Measurements from ENCODE around the gene GMIP. TPM values are rescaled to one million over a fixed set of nuclear protein-coding genes. Genes with fewer than 3 reads are reported as not detected.

Gene GMIP
- total and polyA plus RNA-seq, 10 donors, result 26.7 to 141 (median 94.0) TPM

- Histone ChIP-seq H3K9me3 (no peaks in the 10 kb centered on the region), H3K27ac (no peak overlapping the region), H3K27me3 (replicated peaks in 1 of 7) (no peaks in the 10 kb centered on the region), H3K4me1 (peaks cover 5 to 24% (median 16%) of the 10 kb centered on the region in 6 donors), H3K4me3 (no peak overlapping the region), H3K36me3 (peaks cover 18 to 99% (median 86%) of the 10 kb centered on the region in 6 donors)
- 93 to 98% (median 95%) methylated on average over 27 to 33 of the region's 33 CpGs for WGBS, 5 donors
- no peak for TF ChIP-seq CTCF (IDR thresholded peaks at IDR 0.05 in 8 of 11, conservative IDR thresholded peaks at IDR 0.05 in 3 of 11)
- no peak for TF ChIP-seq POLR2A (IDR thresholded peaks at IDR 0.05)
- TF ChIP-seq POLR2AphosphoS5 (IDR thresholded peaks at IDR 0.05), result peak; percentile 16 to 65 (median 27)
- intact Hi-C loops (cut with DNase I; ENCODE audit: low total_unique reads), result no loop called here
- DNase-seq, result peak; percentile 73
These were observed 13.3 kb upstream of the GMIP start for GRCh38 chr19:19656451-19657396.

- TF ChIP-seq POLR2AphosphoS5 (IDR thresholded peaks at IDR 0.05), result peak in 1 of 3 donors; percentile 44
- no peak for TF ChIP-seq POLR2A (IDR thresholded peaks at IDR 0.05)
- WGBS, 5 donors, result 93 to 97% (median 96%) methylated on average over 15 to 27 of the region's 27 CpGs
- peak; percentile 58 for DNase-seq
- Histone ChIP-seq H3K36me3 (peaks cover 18 to 100% (median 96%) of the 10 kb centered on the region in 6 donors), H3K9me3 (no peaks in the 10 kb centered on the region), H3K4me3 (no peak overlapping the region), H3K4me1 (peaks cover 3 to 15% (median 7%) of the 10 kb centered on the region in 6 donors), H3K27ac (no peak overlapping the region), H3K27me3 (replicated peaks in 1 of 7) (no peaks in the 10 kb centered on the region)
- intact Hi-C loops (cut with DNase I; ENCODE audit: low total_unique reads), result no loop called here
These were observed 12.3 kb upstream of the GMIP start for GRCh38 chr19:19655641-19656343.

GRCh38 chr19:19655051-19655594, 11.7 kb upstream of the GMIP start:
- no peak for TF ChIP-seq POLR2A (IDR thresholded peaks at IDR 0.05)
- TF ChIP-seq CTCF (IDR thresholded peaks at IDR 0.05 in 8 of 11, conservative IDR thresholded peaks at IDR 0.05 in 3 of 11), result no peak
- intact Hi-C loops (cut with DNase I; ENCODE audit: low total_unique reads), result no loop called here
- H3K4me1 ChIP-seq, result peaks cover 0 to 8% (median 3%) of the 10 kb centered on the region in 6 donors
- H3K4me3 ChIP-seq, result no peak overlapping the region
- DNase-seq, result peak; percentile 59
- peaks cover 18 to 100% (median 100%) of the 10 kb centered on the region in 6 donors for H3K36me3 ChIP-seq
- no peaks in the 10 kb centered on the region for H3K27me3 ChIP-seq (replicated peaks in 1 of 7)
- H3K9me3 ChIP-seq, result no peaks in the 10 kb centered on the region
- H3K27ac ChIP-seq, result no peak overlapping the region
- 96 to 100% (median 98%) methylated on average over 13 to 22 of the region's 22 CpGs for WGBS, 5 donors

- peak; percentile 42 for DNase-seq
- H3K27ac ChIP-seq, result no peak overlapping the region
- no peak for TF ChIP-seq CTCF (IDR thresholded peaks at IDR 0.05 in 8 of 11, conservative IDR thresholded peaks at IDR 0.05 in 3 of 11)
- TF ChIP-seq POLR2AphosphoS5 (IDR thresholded peaks at IDR 0.05), result no peak
- TF ChIP-seq POLR2A (IDR thresholded peaks at IDR 0.05), result no peak
- peaks cover 18 to 100% (median 100%) of the 10 kb centered on the region in 6 donors for H3K36me3 ChIP-seq
- no peaks in the 10 kb centered on the region for H3K9me3 ChIP-seq
- 93 to 98% (median 94%) methylated on average over 8 to 15 of the region's 15 CpGs for WGBS, 5 donors
- intact Hi-C loops (cut with DNase I; ENCODE audit: low total_unique reads), result no loop called here
- no peak overlapping the region for H3K4me3 ChIP-seq
- no peaks in the 10 kb centered on the region for H3K27me3 ChIP-seq (replicated peaks in 1 of 7)
- peaks cover 0 to 1% (median 0%) of the 10 kb centered on the region in 6 donors for H3K4me1 ChIP-seq
These were observed 11.0 kb upstream of the GMIP start for GRCh38 chr19:19654441-19654840.
